ENCODE measurements around the gene OBSCN.

The OBSCN gene

GRCh38 chr1:228353601-228354371 is 145.9 kb downstream of the OBSCN start:
- DNase-seq (ENCODE audit: low read depth, low spot score): no peak

- DNase-seq (ENCODE audit: low read depth, low spot score): no peak
These were observed 146.8 kb downstream of the OBSCN start for GRCh38 chr1:228354390-228355320.

- DNase-seq (ENCODE audit: low read depth, low spot score): no peak
These were observed 149.2 kb downstream of the OBSCN start for GRCh38 chr1:228356897-228357680.

GRCh38 chr1:228358039-228358763 is 150.4 kb downstream of the OBSCN start:
- no peak for DNase-seq (ENCODE audit: low read depth, low spot score)

GRCh38 chr1:228358764-228359612 is 151.1 kb downstream of the OBSCN start:
- no peak for DNase-seq (ENCODE audit: low read depth, low spot score)

GRCh38 chr1:228359613-228360532 is 152.0 kb downstream of the OBSCN start:
- DNase-seq (ENCODE audit: low read depth, low spot score): no peak

GRCh38 chr1:228360533-228361313 is 152.9 kb downstream of the OBSCN start:
- DNase-seq (ENCODE audit: low read depth, low spot score): no peak

- no peak for DNase-seq (ENCODE audit: low read depth, low spot score)
These were observed 153.7 kb downstream of the OBSCN start for GRCh38 chr1:228361314-228362140.

- no peak for DNase-seq (ENCODE audit: low read depth, low spot score)
These were observed 154.5 kb downstream of the OBSCN start for GRCh38 chr1:228362141-228362883.

- no peak for DNase-seq (ENCODE audit: low read depth, low spot score)
These were observed 155.1 kb downstream of the OBSCN start for GRCh38 chr1:228362884-228363450.

GRCh38 chr1:228363686-228364067 is 155.8 kb downstream of the OBSCN start:
- DNase-seq (ENCODE audit: low read depth, low spot score): no peak

- no peak for DNase-seq (ENCODE audit: low read depth, low spot score)
These were observed 156.3 kb downstream of the OBSCN start for GRCh38 chr1:228364068-228364705.

- DNase-seq (ENCODE audit: low read depth, low spot score): no peak
These were observed 156.9 kb downstream of the OBSCN start for GRCh38 chr1:228364706-228365213.

- DNase-seq (ENCODE audit: low read depth, low spot score): no peak
These were observed 157.6 kb downstream of the OBSCN start for GRCh38 chr1:228365271-228366061.

Measured in ELF-1 (cell line).